Left ventricle myocardium inferior (tissue), 1 donor: ENCODE data around the gene SYCP2L. TPM values are rescaled to one million over a fixed set of nuclear protein-coding genes. Genes with fewer than 3 reads are reported as not detected.

ENCODE experiments used
- DNase-seq: peaks from one replicate; pipeline ENCODE4 v3.0.0-alpha.2; 2020
- H3K27ac ChIP-seq: fragments of 200-600 bp; replicated peaks from 2 replicates; pipeline ENCODE4 v1.8.0; 2021
- H3K27me3 ChIP-seq: fragments of 200-600 bp; 2 replicates; pipeline ENCODE4 v1.8.0; 2021; ENCODE audit warnings: low read depth
- H3K36me3 ChIP-seq: fragments of 200-600 bp; 2 replicates; pipeline ENCODE4 v1.8.0; 2021
- H3K4me1 ChIP-seq: fragments of 200-600 bp; 2 replicates; pipeline ENCODE4 v1.8.0; 2021
- H3K4me3 ChIP-seq: fragments of 200-600 bp; 2 replicates; pipeline ENCODE4 v1.8.0; 2021; ENCODE audit warnings: mild to moderate bottlenecking, moderate library complexity
- H3K9me3 ChIP-seq: fragments of 200-600 bp; replicated peaks from 2 replicates; pipeline ENCODE4 v1.8.0; 2021
- intact Hi-C: fragments of 100-400 bp; cut with micrococcal nuclease; formaldehyde crosslinking; loops from one replicate; pipeline ENCODE4 v1.11.0; 2022
- total RNA-seq: library from RNA; stranded (reverse); fragmentation: NEBNext Ultra II Directional; extraction: Animal tissue kit (Norgen Biotek cat#: 25700); gene quantifications from one replicate; pipeline ENCODE4 v1.2.1, GENCODE V29; 2021
- TF ChIP-seq, protein P1 (sequence below): fragments of 200-600 bp; IDR thresholded peaks from 2 replicates; pipeline ENCODE4 v1.8.0; 2021; ENCODE audit warnings: antibody characterized with exemption, mild to moderate bottlenecking, borderline replicate concordance
- donor health status: DM: no; HTN: yes; CAD: no; lungs with severe emphysema.

The SYCP2L gene
- total RNA-seq, 1 donor from 2014 or later, result 0.33 TPM

- Histone ChIP-seq H3K4me3 (no peak overlapping the region), H3K27me3 (no peaks in the 10 kb centered on the region), H3K27ac (no peak overlapping the region), H3K4me1 (no peaks in the 10 kb centered on the region), H3K9me3 (peaks cover 11% of the 10 kb centered on the region), H3K36me3 (no peaks in the 10 kb centered on the region)
- no peak for DNase-seq
- TF ChIP-seq, protein P1, sequence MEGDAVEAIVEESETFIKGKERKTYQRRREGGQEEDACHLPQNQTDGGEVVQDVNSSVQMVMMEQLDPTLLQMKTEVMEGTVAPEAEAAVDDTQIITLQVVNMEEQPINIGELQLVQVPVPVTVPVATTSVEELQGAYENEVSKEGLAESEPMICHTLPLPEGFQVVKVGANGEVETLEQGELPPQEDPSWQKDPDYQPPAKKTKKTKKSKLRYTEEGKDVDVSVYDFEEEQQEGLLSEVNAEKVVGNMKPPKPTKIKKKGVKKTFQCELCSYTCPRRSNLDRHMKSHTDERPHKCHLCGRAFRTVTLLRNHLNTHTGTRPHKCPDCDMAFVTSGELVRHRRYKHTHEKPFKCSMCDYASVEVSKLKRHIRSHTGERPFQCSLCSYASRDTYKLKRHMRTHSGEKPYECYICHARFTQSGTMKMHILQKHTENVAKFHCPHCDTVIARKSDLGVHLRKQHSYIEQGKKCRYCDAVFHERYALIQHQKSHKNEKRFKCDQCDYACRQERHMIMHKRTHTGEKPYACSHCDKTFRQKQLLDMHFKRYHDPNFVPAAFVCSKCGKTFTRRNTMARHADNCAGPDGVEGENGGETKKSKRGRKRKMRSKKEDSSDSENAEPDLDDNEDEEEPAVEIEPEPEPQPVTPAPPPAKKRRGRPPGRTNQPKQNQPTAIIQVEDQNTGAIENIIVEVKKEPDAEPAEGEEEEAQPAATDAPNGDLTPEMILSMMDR, result peak; percentile 67
- intact Hi-C loops, result loop anchor here (2.0 kb wide), 1 partner anchor 117 kb away; no protein-coding TSS in a partner anchor
These were observed 64.9 kb downstream of the SYCP2L start for GRCh38 chr6:10951675-10952282.

- TF ChIP-seq, protein P1, result peak; percentile 75
- peak; percentile 72 for DNase-seq
- intact Hi-C loops, result no loop called here
These were observed 67.7 kb downstream of the SYCP2L start for GRCh38 chr6:10954590-10955010.

GRCh38 chr6:10956776-10957175 is 69.9 kb downstream of the SYCP2L start:
- intact Hi-C loops, result no loop called here
- DNase-seq, result no peak
- TF ChIP-seq, protein P1, result no peak
- Histone ChIP-seq H3K4me3 (no peak overlapping the region), H3K27ac (no peak overlapping the region), H3K36me3 (no peaks in the 10 kb centered on the region), H3K4me1 (no peaks in the 10 kb centered on the region), H3K27me3 (no peaks in the 10 kb centered on the region), H3K9me3 (no peaks in the 10 kb centered on the region)

More at GRCh38 chr6:10954590-10955010, 67.7 kb downstream of the SYCP2L start:
- Histone ChIP-seq H3K4me1 (no peaks in the 10 kb centered on the region), H3K27ac (no peak overlapping the region), H3K4me3 (no peak overlapping the region), H3K9me3 (no peaks in the 10 kb centered on the region), H3K36me3 (no peaks in the 10 kb centered on the region), H3K27me3 (no peaks in the 10 kb centered on the region)

GRCh38 chr6:10957414-10957886 is 70.6 kb downstream of the SYCP2L start:
- H3K4me1 ChIP-seq, result no peaks in the 10 kb centered on the region
- TF ChIP-seq, protein P1, result no peak
- no peak for DNase-seq
- no peaks in the 10 kb centered on the region for H3K36me3 ChIP-seq
- no peak overlapping the region for H3K27ac ChIP-seq
- H3K4me3 ChIP-seq, result no peak overlapping the region
- no peaks in the 10 kb centered on the region for H3K27me3 ChIP-seq
- intact Hi-C loops, result no loop called here
- H3K9me3 ChIP-seq, result no peaks in the 10 kb centered on the region

GRCh38 chr6:10960171-10960570 is 73.3 kb downstream of the SYCP2L start:
- Histone ChIP-seq H3K27me3 (no peaks in the 10 kb centered on the region), H3K27ac (no peak overlapping the region), H3K9me3 (peaks cover 1% of the 10 kb centered on the region), H3K4me3 (no peak overlapping the region), H3K4me1 (no peaks in the 10 kb centered on the region), H3K36me3 (no peaks in the 10 kb centered on the region)
- intact Hi-C loops, result no loop called here
- TF ChIP-seq, protein P1, result no peak
- DNase-seq, result no peak
